Cardiac muscle cell (in vitro differentiated cells and primary cell): ENCODE data around the gene CEP170B. TPM values are rescaled to one million over a fixed set of nuclear protein-coding genes. Genes with fewer than 3 reads are reported as not detected.
"Not testable (repeated sequence)": the region's sequence is repeated elsewhere in the genome, so short reads cannot be mapped to it uniquely, and the experiment has no call there.

Source experiments
- DNase-seq, 2 donors: peaks; one replicate each; pipeline versions ENCODE4 v3.0.0 to v3.0.0-alpha.2; 2010 to 2017; ENCODE audit warnings: low read depth in 1 of 2, low spot score in 1 of 2
- H3K27ac ChIP-seq: fragments of 200-600 bp; sonication (generic); 2 replicates; pipeline ENCODE4 v1.5.1; 2016
- H3K27me3 ChIP-seq: fragments of 200-600 bp; sonication (generic); 2 replicates; pipeline ENCODE4 v1.6.0; 2016; ENCODE audit warnings: control low read depth
- H3K36me3 ChIP-seq: fragments of 200-600 bp; sonication (generic); 2 replicates; pipeline ENCODE4 v1.5.1; 2016; ENCODE audit warnings: control low read depth
- H3K4me1 ChIP-seq: fragments of 200-600 bp; sonication (generic); 2 replicates; pipeline ENCODE4 v1.8.1; 2017; ENCODE audit warnings: low read depth, mild to moderate bottlenecking, mixed run types
- H3K4me3 ChIP-seq: fragments of 200-600 bp; sonication (generic); 2 replicates; pipeline ENCODE4 v1.5.1; 2016; ENCODE audit warnings: mild to moderate bottlenecking
- H3K9me3 ChIP-seq: fragments of 200-600 bp; sonication (generic); 2 replicates; pipeline ENCODE4 v1.5.1; 2017; ENCODE audit warnings: low read depth, mild to moderate bottlenecking, control low read depth
- polyA plus RNA-seq: library from polyadenylated mRNA; unstranded; fragments of >200 nt; fragmentation: Nextera tagmentation; extraction: Ambion mirVana; gene quantifications from 2 replicates; pipeline ENCODE4 v1.2.1, GENCODE V29; 2016
- total RNA-seq: library from RNA; depleted of rRNA; stranded (reverse); fragments of >200 nt; gene quantifications from 2 replicates; pipeline ENCODE4 v1.2.3, GENCODE V29; 2016
- TF ChIP-seq, protein P1 (sequence below): IDR thresholded peaks from 2 replicates; pipeline ENCODE4 v1.5.1; 2012; ENCODE audit warnings: low read depth, mild to moderate bottlenecking, low read length

Gene CEP170B
- total and polyA plus RNA-seq, 2 experiments from 2014 or later: 8.3 to 39.5 TPM

DNA sequence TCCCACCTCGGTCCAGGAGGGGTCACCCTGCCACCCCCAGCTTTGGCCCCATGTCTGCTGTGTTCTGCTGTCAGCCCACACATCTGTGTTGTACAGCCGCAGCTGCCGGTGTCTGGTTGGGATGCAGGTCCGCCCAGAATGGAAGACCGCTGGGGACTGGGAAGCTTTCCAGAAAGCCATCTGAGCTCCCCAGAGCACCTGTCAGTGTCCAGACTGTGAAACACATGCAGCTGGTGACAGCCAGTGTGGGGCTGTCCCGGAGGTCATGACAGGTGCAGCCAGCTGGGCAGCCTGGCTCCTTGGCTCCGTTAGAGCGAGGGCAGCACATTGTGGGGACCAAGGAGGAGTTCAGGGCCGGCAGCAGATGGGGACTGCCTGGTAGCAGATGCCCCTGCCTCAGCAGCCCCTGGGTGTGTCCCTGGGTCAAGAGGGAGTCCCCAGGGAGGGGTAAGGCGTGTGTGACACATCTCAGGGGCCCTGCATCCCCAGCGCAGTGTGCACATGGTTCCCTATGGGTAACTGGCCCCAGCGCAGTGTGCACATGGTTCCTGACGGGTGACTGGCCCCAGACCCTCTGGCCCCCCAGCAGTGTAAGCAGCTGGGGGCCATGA, 16.4 kb downstream of the CEP170B start:
- Histone ChIP-seq H3K9me3 (no peaks in the 10 kb centered on the region), H3K27me3 (no peaks in the 10 kb centered on the region), H3K36me3 (peaks cover 8% of the 10 kb centered on the region), H3K4me3 (no peak overlapping the region), H3K4me1 (peaks cover 16% of the 10 kb centered on the region), H3K27ac (peak overlapping the region; percentile 0)
- TF ChIP-seq, protein P1, sequence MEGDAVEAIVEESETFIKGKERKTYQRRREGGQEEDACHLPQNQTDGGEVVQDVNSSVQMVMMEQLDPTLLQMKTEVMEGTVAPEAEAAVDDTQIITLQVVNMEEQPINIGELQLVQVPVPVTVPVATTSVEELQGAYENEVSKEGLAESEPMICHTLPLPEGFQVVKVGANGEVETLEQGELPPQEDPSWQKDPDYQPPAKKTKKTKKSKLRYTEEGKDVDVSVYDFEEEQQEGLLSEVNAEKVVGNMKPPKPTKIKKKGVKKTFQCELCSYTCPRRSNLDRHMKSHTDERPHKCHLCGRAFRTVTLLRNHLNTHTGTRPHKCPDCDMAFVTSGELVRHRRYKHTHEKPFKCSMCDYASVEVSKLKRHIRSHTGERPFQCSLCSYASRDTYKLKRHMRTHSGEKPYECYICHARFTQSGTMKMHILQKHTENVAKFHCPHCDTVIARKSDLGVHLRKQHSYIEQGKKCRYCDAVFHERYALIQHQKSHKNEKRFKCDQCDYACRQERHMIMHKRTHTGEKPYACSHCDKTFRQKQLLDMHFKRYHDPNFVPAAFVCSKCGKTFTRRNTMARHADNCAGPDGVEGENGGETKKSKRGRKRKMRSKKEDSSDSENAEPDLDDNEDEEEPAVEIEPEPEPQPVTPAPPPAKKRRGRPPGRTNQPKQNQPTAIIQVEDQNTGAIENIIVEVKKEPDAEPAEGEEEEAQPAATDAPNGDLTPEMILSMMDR: no peak
- peak in 1 of 2 donors; percentile 87 for DNase-seq

DNA sequence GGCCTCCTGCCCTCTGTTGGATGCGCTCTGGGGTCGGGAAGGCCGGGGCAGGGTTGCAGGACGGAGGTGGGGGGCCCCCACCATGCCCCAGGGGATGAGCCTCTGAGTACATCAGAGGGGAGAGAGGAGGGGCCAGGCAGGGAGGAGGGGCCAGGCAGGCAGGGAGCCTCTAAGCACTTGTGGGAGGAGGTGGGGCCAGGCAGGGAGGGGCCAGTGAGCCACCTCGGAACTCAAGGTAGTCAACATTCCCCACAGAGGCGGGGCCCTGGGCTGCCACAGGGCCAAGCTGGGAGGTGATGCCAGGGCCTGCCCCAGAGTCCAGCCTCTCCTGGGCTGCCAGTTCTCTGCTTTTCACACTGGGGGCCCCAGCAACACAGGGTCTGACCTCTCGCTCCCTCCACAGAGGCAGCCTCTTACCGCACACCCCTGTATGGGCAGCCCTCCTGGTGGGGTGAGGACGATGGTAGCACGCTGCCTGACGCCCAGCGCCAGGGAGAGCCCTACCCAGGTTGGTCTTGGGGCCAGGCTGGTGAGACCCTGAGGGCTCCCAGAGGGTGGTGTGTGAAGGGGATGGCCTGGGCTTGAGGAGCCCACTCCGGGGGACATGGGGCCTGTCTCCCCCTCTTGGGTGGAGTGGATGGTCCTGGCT, 17.4 kb downstream of the CEP170B start:
- H3K4me1 ChIP-seq: peaks cover 16% of the 10 kb centered on the region
- no peaks in the 10 kb centered on the region for H3K27me3 ChIP-seq
- DNase-seq: no peak
- TF ChIP-seq, protein P1: no peak
- H3K36me3 ChIP-seq: peaks cover 12% of the 10 kb centered on the region
- no peaks in the 10 kb centered on the region for H3K9me3 ChIP-seq
- H3K27ac ChIP-seq: no peak overlapping the region
- H3K4me3 ChIP-seq: no peak overlapping the region

DNA sequence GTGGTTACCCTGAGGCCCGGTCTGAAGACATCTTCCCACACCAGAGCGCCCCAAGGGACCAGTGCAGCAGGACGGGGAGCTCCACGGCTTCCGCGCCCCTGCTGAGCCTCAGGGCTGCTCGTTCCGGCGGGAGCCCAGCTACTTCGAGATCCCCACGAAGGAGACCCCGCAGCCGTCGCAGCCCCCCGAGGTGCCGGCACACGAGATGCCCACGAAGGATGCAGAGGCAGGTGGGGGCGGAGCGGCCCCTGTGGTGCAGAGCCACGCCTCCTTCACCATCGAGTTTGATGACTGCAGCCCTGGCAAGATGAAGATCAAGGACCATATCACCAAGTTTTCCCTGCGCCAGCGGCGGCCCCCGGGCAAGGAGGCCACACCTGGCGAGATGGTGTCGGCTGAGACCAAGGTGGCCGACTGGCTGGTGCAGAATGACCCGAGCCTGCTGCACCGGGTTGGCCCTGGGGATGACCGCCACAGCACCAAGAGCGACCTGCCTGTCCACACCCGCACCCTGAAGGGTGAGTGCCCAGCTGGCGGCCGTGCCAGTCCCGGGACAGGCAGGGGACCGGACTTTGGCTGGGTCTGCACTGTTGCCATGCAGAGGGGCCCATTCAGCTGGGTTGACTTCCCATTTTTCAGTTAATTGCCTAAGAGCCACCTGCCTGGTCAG, 18.1 kb downstream of the CEP170B start:
- no peak for DNase-seq
- Histone ChIP-seq H3K4me3 (no peak overlapping the region), H3K27ac (no peak overlapping the region), H3K27me3 (no peaks in the 10 kb centered on the region), H3K4me1 (peaks cover 16% of the 10 kb centered on the region), H3K9me3 (no peaks in the 10 kb centered on the region), H3K36me3 (peaks cover 15% of the 10 kb centered on the region)
- TF ChIP-seq, protein P1: no peak

DNA sequence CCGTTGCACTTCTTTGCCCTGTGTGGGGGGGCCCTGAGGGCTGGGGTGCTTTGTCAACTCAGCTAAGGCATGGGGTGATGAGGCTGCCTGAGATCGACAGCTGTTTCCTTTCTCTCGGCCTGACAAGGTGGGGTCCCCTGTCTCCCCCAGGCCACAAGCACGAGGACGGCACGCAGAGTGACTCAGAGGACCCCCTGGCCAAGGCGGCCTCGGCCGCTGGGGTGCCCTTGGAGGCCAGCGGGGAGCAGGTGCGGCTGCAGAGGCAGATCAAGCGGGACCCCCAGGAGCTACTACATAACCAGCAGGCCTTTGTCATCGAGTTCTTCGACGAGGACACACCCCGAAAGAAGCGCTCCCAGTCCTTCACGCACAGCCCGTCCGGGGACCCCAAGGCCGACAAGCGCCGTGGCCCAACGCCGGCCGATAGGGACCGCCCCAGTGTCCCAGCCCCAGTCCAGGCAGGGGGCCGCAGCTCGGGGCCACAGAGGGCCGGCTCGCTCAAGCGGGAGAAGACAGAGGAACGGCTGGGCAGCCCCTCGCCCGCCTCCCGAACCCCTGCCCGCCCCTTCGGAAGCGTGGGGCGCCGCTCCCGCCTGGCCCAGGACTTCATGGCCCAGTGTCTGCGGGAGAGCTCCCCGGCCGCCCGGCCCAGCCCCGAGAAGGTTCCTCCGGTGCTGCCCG, 18.8 kb downstream of the CEP170B start:
- no peak for DNase-seq
- no peak overlapping the region for H3K4me3 ChIP-seq
- H3K27ac ChIP-seq: no peak overlapping the region
- TF ChIP-seq, protein P1: no peak
- no peaks in the 10 kb centered on the region for H3K27me3 ChIP-seq
- peaks cover 16% of the 10 kb centered on the region for H3K4me1 ChIP-seq
- H3K9me3 ChIP-seq: no peaks in the 10 kb centered on the region
- H3K36me3 ChIP-seq: peaks cover 15% of the 10 kb centered on the region

DNA sequence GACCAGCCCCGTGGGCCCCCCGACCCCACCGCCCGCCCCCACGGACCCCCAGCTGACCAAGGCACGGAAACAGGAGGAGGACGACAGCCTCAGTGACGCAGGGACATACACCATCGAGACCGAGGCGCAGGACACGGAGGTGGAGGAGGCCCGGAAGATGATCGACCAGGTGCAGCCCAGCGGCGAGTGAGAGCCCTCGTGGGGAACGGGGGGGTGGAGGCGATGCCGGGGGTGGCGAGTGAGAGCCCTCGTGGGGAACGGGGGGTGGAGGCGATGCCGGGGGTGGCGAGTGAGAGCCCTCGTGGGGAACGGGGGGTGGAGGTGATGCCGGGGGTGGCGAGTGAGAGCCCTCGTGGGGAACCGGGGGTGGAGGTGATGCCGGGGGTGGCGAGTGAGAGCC, 19.3 kb downstream of the CEP170B start:
- DNase-seq: not testable (repeated sequence)
- H3K4me1 ChIP-seq: peaks cover 16% of the 10 kb centered on the region

More for the DNA sequence above, 19.3 kb downstream of the CEP170B start:
- H3K27ac ChIP-seq, H3K9me3 ChIP-seq, H3K27me3 ChIP-seq, H3K4me3 ChIP-seq: not testable (repeated sequence)
- H3K36me3 ChIP-seq: peaks cover 15% of the 10 kb centered on the region
